Measurements from ENCODE around the gene PAN2.
A peak's percentile ranks its signal among the peaks of the same experiment; 100 is the strongest.

GRCh38 chr12:56359851-56360767, 26.3 kb upstream of the PAN2 start, which contains the start of gene STAT2:
- TF ChIP-seq, protein P1, sequence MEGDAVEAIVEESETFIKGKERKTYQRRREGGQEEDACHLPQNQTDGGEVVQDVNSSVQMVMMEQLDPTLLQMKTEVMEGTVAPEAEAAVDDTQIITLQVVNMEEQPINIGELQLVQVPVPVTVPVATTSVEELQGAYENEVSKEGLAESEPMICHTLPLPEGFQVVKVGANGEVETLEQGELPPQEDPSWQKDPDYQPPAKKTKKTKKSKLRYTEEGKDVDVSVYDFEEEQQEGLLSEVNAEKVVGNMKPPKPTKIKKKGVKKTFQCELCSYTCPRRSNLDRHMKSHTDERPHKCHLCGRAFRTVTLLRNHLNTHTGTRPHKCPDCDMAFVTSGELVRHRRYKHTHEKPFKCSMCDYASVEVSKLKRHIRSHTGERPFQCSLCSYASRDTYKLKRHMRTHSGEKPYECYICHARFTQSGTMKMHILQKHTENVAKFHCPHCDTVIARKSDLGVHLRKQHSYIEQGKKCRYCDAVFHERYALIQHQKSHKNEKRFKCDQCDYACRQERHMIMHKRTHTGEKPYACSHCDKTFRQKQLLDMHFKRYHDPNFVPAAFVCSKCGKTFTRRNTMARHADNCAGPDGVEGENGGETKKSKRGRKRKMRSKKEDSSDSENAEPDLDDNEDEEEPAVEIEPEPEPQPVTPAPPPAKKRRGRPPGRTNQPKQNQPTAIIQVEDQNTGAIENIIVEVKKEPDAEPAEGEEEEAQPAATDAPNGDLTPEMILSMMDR (IDR thresholded peaks at IDR 0.05) = peak in 1 of 6 experiments; percentile 18
- peak in 3 of 4 donors; percentile 12 to 84 (median 84) for TF ChIP-seq POLR2A (IDR thresholded peaks at IDR 0.05)
